Panc1 (cell line): ENCODE measurements around the gene LRATD1. TPM values are rescaled to one million over a fixed set of nuclear protein-coding genes. Genes with fewer than 3 reads are reported as not detected.

Source experiments
- ATAC-seq: fragments of 200-7000 bp; cut with Tn5 transposase; 2 replicates; pipeline ENCODE4 v1.9.1; 2020; ENCODE audit warnings: mild to moderate bottlenecking, moderate library complexity
- BruUV-seq: library from RNA; stranded (reverse); fragments of 400-500 nt; replicated peaks from 2 replicates; lab custom pipeline; 2021; lab: Mats Ljungman, UMichigan
- CTCF ChIA-PET: fragments of 300-600 bp; sonication (Branson Sonifier 250); formaldehyde crosslinking; loops from one replicate; lab custom pipeline; 2022; ENCODE audit warnings: antibody characterized with exemption; lab: Charles Lee
- POLR2A ChIA-PET: fragments of 300-600 bp; sonication (Branson Sonifier 250); formaldehyde crosslinking; loops from one replicate; lab custom pipeline; 2022; ENCODE audit warnings: antibody characterized with exemption; lab: Charles Lee
- DNase-seq: peaks from one replicate; pipeline ENCODE4 v3.0.0-alpha.2; 2010; ENCODE audit warnings: low read depth, low spot score
- H3K27ac ChIP-seq: 2 replicates; pipeline ENCODE4 v1.5.1; 2011; ENCODE audit warnings: mild to moderate bottlenecking, low read length, inconsistent platforms
- H3K27me3 ChIP-seq: fragments of 200-500 bp; sonication (Bioruptor generic); 2 replicates; pipeline ENCODE4 v1.6.0; 2014; ENCODE audit warnings: low read length, inconsistent platforms; ENCODE audit not compliant: control insufficient read depth, insufficient read depth
- H3K36me3 ChIP-seq: fragments of 200-500 bp; sonication (Bioruptor generic); 2 replicates; pipeline ENCODE4 v1.5.1; 2014; ENCODE audit warnings: inconsistent platforms, mild to moderate bottlenecking, low read length, moderate library complexity; ENCODE audit not compliant: control insufficient read depth, insufficient read depth
- H3K4me1 ChIP-seq: 2 replicates; pipeline ENCODE4 v1.5.1; 2011; ENCODE audit warnings: inconsistent platforms, mild to moderate bottlenecking, low read length, moderate library complexity; ENCODE audit not compliant: control insufficient read depth, insufficient read depth
- H3K4me3 ChIP-seq, 2 experiments: 2 replicates each; pipeline ENCODE4 v1.5.1; 2011 to 2012; ENCODE audit warnings: low read depth in 2 of 2, low read length in 2 of 2, mild to moderate bottlenecking in 2 of 2, inconsistent platforms in 1 of 2, moderate library complexity in 1 of 2
- H3K9me3 ChIP-seq: fragments of 200-500 bp; sonication (Bioruptor generic); 2 replicates; pipeline ENCODE4 v1.5.1; 2014; ENCODE audit warnings: low read depth, mild to moderate bottlenecking, inconsistent platforms, low read length, moderate library complexity; ENCODE audit not compliant: control insufficient read depth, insufficient read depth
- CTCF ChIP-seq: fragments of 450-650 bp; IDR thresholded peaks from 2 replicates; pipeline ENCODE4 v1.5.1; 2017; ENCODE audit warnings: mild to moderate bottlenecking
- POLR2AphosphoS5 ChIP-seq: IDR thresholded peaks from 2 replicates; pipeline ENCODE4 v1.6.1; 2012; ENCODE audit warnings: mild to moderate bottlenecking, low read depth, low read length, moderate library complexity
- REST ChIP-seq, 2 experiments: IDR thresholded peaks; 2 replicates each; pipeline ENCODE4 v1.6.1; 2011 to 2012; ENCODE audit warnings: low read depth in 2 of 2, control low read depth in 1 of 2, low read length in 1 of 2, mild to moderate bottlenecking in 1 of 2, moderate library complexity in 1 of 2; ENCODE audit not compliant: insufficient read depth in 1 of 2
- SIN3A ChIP-seq: IDR thresholded peaks from 2 replicates; pipeline ENCODE4 v1.6.1; 2012; ENCODE audit warnings: low read depth, mild to moderate bottlenecking, low read length, moderate library complexity, borderline replicate concordance; ENCODE audit not compliant: insufficient read depth
- TCF7L2 ChIP-seq: IDR thresholded peaks from 2 replicates; pipeline ENCODE4 v1.6.1; 2011; ENCODE audit warnings: mild to moderate bottlenecking, low read depth, low read length, inconsistent platforms
- in situ Hi-C: cut with HindIII; loops from 2 replicates; pipeline ENCODE4 v1.10.0; 2016; ENCODE audit warnings: low sequenced_read_pairs, low pct_unique_long_range_greater_than_20kb
- intact Hi-C: fragments of 100-400 bp; cut with micrococcal nuclease; formaldehyde crosslinking; loops from one replicate; pipeline ENCODE4 v1.10.0; 2022; ENCODE audit not compliant: unreplicated experiment
- total RNA-seq: library from RNA; stranded (reverse); gene quantifications from one replicate; pipeline ENCODE4 v1.2.1, GENCODE V29; 2021; ENCODE audit not compliant: unreplicated experiment

LRATD1 gene
- total RNA-seq, 1 experiment from 2014 or later, result 0.05 TPM

- TF ChIP-seq SIN3A (no peak), CTCF (no peak), TCF7L2 (no peak), POLR2AphosphoS5 (no peak), REST (IDR thresholded peaks at IDR 0.05; ENCODE audit: insufficient read depth in 1 of 2, low read depth in 2 of 2, low read length in 1 of 2) (no peak)
- DNase-seq, result no peak
- Histone ChIP-seq H3K9me3 (no peaks in the 10 kb centered on the region), H3K27me3 (no peaks in the 10 kb centered on the region), H3K4me3 (no peak overlapping the region), H3K36me3 (no peaks in the 10 kb centered on the region), H3K27ac (no peak overlapping the region), H3K4me1 (no peaks in the 10 kb centered on the region)
- no TSS peak for BruUV-seq
- in situ Hi-C loops (no loop called here), intact Hi-C loops (no loop called here)
- ATAC-seq, result no peak
- ChIA-PET POLR2A (no interaction called here), CTCF (no interaction called here)
These were observed 1.6 kb downstream of the LRATD1 start for GRCh38 chr2:14634182-14634488.

GRCh38 chr2:14634489-14635390 is 2.2 kb downstream of the LRATD1 start:
- ATAC-seq, result no peak
- Histone ChIP-seq H3K27ac (no peak overlapping the region), H3K4me3 (peak overlapping the region in 1 of 2 experiments; percentile 4; a peak in 1 of 4 replicates), H3K36me3 (no peaks in the 10 kb centered on the region), H3K4me1 (no peaks in the 10 kb centered on the region), H3K9me3 (no peaks in the 10 kb centered on the region), H3K27me3 (no peaks in the 10 kb centered on the region)
- no peak for TF ChIP-seq REST (IDR thresholded peaks at IDR 0.05; ENCODE audit: insufficient read depth in 1 of 2, low read depth in 2 of 2, low read length in 1 of 2)
- ChIA-PET CTCF (no interaction called here), POLR2A (no interaction called here)
- intact Hi-C loops, result no loop called here
- no TSS peak for BruUV-seq
- DNase-seq, result no peak
- in situ Hi-C loops, result no loop called here
